HepG2 (cell line): ENCODE results near the gene RICTOR. TPM values are rescaled to one million over a fixed set of nuclear protein-coding genes. Genes with fewer than 3 reads are reported as not detected.

Source experiments
- KDM1A ChIP-seq: IDR thresholded peaks from 2 replicates; pipeline ENCODE4 v1.6.1; 2016; ENCODE audit warnings: missing compliant biosample characterization
- KDM3A ChIP-seq: IDR thresholded peaks from 2 replicates; pipeline ENCODE4 v1.6.1; 2018; ENCODE audit warnings: low read depth, missing compliant biosample characterization
- KDM5A ChIP-seq: fragments of 200-600 bp; sonication (generic); IDR thresholded peaks from 2 replicates; pipeline ENCODE4 v1.7.0; 2018; ENCODE audit warnings: antibody characterized with exemption, mild to moderate bottlenecking, low read length, borderline replicate concordance
- KLF12 ChIP-seq: sonication (generic); formaldehyde crosslinking; IDR thresholded peaks from 2 replicates; pipeline ENCODE4 v1.4.0; 2020; ENCODE audit warnings: missing genetic modification reagents, borderline replicate concordance
- NFRKB ChIP-seq: fragments of 450-650 bp; IDR thresholded peaks from 2 replicates; pipeline ENCODE4 v1.6.1; 2017
- ZMYM2 ChIP-seq: sonication (generic); formaldehyde crosslinking; IDR thresholded peaks from 2 replicates; pipeline ENCODE4 v1.8.0; 2022; ENCODE audit warnings: mild to moderate bottlenecking, missing genetic modification reagents
- polyA plus RNA-seq, 8 experiments: library from polyadenylated mRNA; depleted of rRNA in 3 of 8; stranded (reverse) in 7 of 8; unstranded in 1 of 8; fragments of >200 nt; fragmentation: Illumina TruSeq in 4 of 8; extraction: Trizol in 4 of 8; gene quantifications; 2 replicates each; pipeline versions ENCODE4 v1.2.1 to v1.2.3, GENCODE V29; 2011 to 2016; ENCODE audit warnings: low read depth in 4 of 8, missing spikeins in 1 of 8, mixed read lengths in 1 of 8; ENCODE audit not compliant: insufficient read depth in 1 of 8
- total RNA-seq, 5 experiments: library from RNA; depleted of rRNA; stranded (reverse); fragments of >200 nt; fragmentation: Illumina TruSeq; extraction: Trizol; gene quantifications; 2 replicates each; pipeline ENCODE4 v1.2.3, GENCODE V29; 2016; ENCODE audit warnings: low read depth in 1 of 5
- TF ChIP-seq, protein P1 (sequence below): sonication (generic); formaldehyde crosslinking; IDR thresholded peaks from 2 replicates; pipeline ENCODE4 v1.5.1; 2020; ENCODE audit warnings: mild to moderate bottlenecking, missing genetic modification reagents, moderate library complexity
- TF ChIP-seq, protein P2 (sequence below): sonication (generic); formaldehyde crosslinking; IDR thresholded peaks from 2 replicates; pipeline ENCODE4 v1.4.0; 2020; ENCODE audit warnings: missing genetic modification reagents
- TF ChIP-seq, protein P3 (sequence below): IDR thresholded peaks from 2 replicates; pipeline ENCODE4 v1.4.0; 2020; ENCODE audit warnings: mild to moderate bottlenecking, missing genetic modification reagents

The RICTOR gene
- total and polyA plus RNA-seq, 2 of the 13 experiments (the other 11 are each of a cell fraction or from before 2014, with no cell fraction given): 10.7 to 15.4 TPM

DNA sequence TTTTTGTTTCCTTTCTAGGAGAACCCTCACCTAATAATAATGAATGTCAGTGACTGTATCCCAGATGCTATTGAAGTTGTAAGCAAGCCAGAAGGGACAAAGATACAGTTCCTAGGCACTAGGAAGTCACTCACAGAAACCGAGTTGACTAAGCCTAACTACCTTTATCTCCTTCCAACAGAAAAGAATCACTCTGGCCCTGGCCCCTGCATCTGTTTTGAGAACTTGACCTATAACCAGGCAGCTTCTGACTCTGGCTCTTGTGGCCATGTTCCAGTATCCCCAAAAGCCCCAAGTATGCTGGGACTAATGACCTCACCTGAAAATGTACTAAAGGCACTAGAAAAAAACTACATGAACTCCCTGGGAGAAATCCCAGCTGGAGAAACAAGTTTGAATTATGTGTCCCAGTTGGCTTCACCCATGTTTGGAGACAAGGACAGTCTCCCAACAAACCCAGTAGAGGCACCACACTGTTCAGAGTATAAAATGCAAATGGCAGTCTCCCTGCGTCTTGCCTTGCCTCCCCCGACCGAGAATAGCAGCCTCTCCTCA is 141.3 kb downstream of the RICTOR start (continued):
- TF ChIP-seq, protein P1, sequence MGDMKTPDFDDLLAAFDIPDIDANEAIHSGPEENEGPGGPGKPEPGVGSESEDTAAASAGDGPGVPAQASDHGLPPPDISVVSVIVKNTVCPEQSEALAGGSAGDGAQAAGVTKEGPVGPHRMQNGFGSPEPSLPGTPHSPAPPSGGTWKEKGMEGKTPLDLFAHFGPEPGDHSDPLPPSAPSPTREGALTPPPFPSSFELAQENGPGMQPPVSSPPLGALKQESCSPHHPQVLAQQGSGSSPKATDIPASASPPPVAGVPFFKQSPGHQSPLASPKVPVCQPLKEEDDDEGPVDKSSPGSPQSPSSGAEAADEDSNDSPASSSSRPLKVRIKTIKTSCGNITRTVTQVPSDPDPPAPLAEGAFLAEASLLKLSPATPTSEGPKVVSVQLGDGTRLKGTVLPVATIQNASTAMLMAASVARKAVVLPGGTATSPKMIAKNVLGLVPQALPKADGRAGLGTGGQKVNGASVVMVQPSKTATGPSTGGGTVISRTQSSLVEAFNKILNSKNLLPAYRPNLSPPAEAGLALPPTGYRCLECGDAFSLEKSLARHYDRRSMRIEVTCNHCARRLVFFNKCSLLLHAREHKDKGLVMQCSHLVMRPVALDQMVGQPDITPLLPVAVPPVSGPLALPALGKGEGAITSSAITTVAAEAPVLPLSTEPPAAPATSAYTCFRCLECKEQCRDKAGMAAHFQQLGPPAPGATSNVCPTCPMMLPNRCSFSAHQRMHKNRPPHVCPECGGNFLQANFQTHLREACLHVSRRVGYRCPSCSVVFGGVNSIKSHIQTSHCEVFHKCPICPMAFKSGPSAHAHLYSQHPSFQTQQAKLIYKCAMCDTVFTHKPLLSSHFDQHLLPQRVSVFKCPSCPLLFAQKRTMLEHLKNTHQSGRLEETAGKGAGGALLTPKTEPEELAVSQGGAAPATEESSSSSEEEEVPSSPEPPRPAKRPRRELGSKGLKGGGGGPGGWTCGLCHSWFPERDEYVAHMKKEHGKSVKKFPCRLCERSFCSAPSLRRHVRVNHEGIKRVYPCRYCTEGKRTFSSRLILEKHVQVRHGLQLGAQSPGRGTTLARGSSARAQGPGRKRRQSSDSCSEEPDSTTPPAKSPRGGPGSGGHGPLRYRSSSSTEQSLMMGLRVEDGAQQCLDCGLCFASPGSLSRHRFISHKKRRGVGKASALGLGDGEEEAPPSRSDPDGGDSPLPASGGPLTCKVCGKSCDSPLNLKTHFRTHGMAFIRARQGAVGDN (CRISPR knock-in tag): no peak
- no peak for TF ChIP-seq ZMYM2 (CRISPR knock-in tag)
- TF ChIP-seq, protein P2, sequence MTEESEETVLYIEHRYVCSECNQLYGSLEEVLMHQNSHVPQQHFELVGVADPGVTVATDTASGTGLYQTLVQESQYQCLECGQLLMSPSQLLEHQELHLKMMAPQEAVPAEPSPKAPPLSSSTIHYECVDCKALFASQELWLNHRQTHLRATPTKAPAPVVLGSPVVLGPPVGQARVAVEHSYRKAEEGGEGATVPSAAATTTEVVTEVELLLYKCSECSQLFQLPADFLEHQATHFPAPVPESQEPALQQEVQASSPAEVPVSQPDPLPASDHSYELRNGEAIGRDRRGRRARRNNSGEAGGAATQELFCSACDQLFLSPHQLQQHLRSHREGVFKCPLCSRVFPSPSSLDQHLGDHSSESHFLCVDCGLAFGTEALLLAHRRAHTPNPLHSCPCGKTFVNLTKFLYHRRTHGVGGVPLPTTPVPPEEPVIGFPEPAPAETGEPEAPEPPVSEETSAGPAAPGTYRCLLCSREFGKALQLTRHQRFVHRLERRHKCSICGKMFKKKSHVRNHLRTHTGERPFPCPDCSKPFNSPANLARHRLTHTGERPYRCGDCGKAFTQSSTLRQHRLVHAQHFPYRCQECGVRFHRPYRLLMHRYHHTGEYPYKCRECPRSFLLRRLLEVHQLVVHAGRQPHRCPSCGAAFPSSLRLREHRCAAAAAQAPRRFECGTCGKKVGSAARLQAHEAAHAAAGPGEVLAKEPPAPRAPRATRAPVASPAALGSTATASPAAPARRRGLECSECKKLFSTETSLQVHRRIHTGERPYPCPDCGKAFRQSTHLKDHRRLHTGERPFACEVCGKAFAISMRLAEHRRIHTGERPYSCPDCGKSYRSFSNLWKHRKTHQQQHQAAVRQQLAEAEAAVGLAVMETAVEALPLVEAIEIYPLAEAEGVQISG: no peak
- TF ChIP-seq KDM3A: no peak
- no peak for TF ChIP-seq NFRKB
- TF ChIP-seq KDM5A: no peak
- TF ChIP-seq KDM1A (CRISPR knock-in tag): no peak
- TF ChIP-seq, protein P3, sequence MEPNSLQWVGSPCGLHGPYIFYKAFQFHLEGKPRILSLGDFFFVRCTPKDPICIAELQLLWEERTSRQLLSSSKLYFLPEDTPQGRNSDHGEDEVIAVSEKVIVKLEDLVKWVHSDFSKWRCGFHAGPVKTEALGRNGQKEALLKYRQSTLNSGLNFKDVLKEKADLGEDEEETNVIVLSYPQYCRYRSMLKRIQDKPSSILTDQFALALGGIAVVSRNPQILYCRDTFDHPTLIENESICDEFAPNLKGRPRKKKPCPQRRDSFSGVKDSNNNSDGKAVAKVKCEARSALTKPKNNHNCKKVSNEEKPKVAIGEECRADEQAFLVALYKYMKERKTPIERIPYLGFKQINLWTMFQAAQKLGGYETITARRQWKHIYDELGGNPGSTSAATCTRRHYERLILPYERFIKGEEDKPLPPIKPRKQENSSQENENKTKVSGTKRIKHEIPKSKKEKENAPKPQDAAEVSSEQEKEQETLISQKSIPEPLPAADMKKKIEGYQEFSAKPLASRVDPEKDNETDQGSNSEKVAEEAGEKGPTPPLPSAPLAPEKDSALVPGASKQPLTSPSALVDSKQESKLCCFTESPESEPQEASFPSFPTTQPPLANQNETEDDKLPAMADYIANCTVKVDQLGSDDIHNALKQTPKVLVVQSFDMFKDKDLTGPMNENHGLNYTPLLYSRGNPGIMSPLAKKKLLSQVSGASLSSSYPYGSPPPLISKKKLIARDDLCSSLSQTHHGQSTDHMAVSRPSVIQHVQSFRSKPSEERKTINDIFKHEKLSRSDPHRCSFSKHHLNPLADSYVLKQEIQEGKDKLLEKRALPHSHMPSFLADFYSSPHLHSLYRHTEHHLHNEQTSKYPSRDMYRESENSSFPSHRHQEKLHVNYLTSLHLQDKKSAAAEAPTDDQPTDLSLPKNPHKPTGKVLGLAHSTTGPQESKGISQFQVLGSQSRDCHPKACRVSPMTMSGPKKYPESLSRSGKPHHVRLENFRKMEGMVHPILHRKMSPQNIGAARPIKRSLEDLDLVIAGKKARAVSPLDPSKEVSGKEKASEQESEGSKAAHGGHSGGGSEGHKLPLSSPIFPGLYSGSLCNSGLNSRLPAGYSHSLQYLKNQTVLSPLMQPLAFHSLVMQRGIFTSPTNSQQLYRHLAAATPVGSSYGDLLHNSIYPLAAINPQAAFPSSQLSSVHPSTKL (CRISPR knock-in tag): no peak
- TF ChIP-seq KLF12 (CRISPR knock-in tag): no peak
